ENCODE measurements around the gene IPO13.

DNA sequence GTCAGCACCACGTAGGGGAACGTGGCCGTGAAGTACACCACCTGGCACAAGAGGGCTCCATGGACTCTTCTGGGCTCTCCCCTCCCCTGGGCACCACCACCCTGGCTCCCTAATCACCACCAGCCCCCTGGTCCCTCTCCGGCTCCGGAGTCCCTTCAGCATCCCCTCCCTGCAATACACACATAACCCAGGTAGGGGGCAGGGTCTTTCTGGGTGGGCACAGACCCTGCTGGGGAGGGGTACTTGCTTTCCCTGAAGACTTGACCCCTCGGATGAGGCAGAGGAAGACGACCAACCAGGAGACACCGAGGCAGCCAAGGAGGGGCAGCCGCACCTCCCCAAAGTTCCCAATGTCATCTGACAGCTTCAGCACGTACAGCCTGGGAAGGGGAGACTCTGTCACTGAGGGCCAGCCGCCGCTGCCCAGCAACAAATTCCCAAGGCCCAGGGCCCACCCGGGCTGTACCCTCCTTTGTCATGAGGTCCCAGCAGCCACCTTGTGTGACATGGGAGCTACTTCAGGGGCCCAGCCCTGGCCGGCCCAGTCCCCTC is 55.9 kb downstream of the IPO13 start:
- TF ChIP-seq, protein P1, sequence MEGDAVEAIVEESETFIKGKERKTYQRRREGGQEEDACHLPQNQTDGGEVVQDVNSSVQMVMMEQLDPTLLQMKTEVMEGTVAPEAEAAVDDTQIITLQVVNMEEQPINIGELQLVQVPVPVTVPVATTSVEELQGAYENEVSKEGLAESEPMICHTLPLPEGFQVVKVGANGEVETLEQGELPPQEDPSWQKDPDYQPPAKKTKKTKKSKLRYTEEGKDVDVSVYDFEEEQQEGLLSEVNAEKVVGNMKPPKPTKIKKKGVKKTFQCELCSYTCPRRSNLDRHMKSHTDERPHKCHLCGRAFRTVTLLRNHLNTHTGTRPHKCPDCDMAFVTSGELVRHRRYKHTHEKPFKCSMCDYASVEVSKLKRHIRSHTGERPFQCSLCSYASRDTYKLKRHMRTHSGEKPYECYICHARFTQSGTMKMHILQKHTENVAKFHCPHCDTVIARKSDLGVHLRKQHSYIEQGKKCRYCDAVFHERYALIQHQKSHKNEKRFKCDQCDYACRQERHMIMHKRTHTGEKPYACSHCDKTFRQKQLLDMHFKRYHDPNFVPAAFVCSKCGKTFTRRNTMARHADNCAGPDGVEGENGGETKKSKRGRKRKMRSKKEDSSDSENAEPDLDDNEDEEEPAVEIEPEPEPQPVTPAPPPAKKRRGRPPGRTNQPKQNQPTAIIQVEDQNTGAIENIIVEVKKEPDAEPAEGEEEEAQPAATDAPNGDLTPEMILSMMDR (IDR thresholded peaks at IDR 0.05; ENCODE audit: low read depth, low read length, missing input control), result no peak
- TF ChIP-seq, protein P2, sequence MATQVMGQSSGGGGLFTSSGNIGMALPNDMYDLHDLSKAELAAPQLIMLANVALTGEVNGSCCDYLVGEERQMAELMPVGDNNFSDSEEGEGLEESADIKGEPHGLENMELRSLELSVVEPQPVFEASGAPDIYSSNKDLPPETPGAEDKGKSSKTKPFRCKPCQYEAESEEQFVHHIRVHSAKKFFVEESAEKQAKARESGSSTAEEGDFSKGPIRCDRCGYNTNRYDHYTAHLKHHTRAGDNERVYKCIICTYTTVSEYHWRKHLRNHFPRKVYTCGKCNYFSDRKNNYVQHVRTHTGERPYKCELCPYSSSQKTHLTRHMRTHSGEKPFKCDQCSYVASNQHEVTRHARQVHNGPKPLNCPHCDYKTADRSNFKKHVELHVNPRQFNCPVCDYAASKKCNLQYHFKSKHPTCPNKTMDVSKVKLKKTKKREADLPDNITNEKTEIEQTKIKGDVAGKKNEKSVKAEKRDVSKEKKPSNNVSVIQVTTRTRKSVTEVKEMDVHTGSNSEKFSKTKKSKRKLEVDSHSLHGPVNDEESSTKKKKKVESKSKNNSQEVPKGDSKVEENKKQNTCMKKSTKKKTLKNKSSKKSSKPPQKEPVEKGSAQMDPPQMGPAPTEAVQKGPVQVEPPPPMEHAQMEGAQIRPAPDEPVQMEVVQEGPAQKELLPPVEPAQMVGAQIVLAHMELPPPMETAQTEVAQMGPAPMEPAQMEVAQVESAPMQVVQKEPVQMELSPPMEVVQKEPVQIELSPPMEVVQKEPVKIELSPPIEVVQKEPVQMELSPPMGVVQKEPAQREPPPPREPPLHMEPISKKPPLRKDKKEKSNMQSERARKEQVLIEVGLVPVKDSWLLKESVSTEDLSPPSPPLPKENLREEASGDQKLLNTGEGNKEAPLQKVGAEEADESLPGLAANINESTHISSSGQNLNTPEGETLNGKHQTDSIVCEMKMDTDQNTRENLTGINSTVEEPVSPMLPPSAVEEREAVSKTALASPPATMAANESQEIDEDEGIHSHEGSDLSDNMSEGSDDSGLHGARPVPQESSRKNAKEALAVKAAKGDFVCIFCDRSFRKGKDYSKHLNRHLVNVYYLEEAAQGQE (IDR thresholded peaks at IDR 0.05), result no peak

Data from liver (tissue), 2 donors.